DOHH2 (cell line): ENCODE data around the gene GTF2F2.

Experiments
- CTCF ChIP-seq: fragments of 200-600 bp; sonication (generic); IDR thresholded peaks from one replicate; pipeline ENCODE4 v1.5.1; 2014; ENCODE audit warnings: antibody characterized with exemption, mild to moderate bottlenecking, low read depth, low read length; ENCODE audit not compliant: poor library complexity, severe bottlenecking
- EZH2phosphoT487 ChIP-seq: fragments of 200-600 bp; sonication (generic); IDR thresholded peaks from 2 replicates; pipeline ENCODE4 v1.6.1; 2017; ENCODE audit warnings: borderline replicate concordance, mild to moderate bottlenecking, antibody characterized with exemption, low read length, moderate library complexity, mixed read lengths

GRCh38 chr13:45282994-45283393, 162.7 kb downstream of the GTF2F2 start:
- TF ChIP-seq CTCF (no peak), EZH2phosphoT487 (no peak)
